ENCODE measurements around the gene MTUS2.

MTUS2 gene

DNA sequence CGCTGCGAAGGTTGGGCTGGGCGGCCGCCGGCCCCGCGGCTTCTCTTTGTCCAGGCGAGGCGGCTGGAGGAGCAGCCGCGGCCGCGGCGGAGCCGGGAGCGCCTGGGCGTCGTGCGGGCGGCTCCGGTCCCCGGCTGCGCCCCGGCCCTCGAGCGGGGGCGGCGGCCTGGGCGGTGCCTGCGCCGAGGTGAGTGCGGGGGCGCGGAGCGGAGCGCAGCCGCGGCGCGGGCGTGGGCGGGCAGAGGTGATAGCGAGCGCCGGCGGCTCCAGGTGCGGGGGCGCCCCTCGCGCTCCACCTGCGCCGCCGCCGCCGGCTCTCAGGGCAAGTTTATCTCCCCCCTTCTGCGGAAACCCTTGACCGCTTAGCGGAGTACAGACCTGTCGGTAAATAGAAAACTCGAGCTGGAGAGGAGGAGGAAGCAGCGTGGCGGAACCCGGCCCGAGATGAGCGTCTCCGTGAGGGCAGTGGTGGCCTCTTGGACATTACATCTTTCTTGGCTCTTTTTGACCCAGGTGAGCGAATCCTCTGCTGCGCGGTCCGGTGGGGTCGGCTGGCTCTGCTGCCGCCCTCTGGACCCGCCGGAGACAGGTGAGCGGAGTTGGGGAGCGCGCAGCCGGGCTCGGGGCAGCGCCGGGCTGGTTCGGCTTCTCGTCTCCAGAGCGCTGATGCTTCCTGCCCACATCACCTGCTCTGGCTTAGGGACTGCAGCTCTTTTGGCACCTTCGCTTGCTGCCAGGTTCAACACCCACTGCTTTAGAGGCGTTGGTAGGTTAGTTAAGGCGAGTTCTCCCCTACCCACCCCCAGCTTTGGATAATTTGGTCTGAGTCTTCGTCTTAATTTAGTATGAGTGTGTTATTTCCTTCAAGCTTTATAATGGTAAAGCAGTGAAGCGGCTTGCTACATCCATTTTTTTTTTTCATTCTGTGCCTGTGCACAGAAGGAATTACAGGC lies at the start of gene MTUS2:
TSS of gene MTUS2 (plus strand) at position 241 of the 953 bp plus-strand sequence.
- DNase-seq: no peak

DNA sequence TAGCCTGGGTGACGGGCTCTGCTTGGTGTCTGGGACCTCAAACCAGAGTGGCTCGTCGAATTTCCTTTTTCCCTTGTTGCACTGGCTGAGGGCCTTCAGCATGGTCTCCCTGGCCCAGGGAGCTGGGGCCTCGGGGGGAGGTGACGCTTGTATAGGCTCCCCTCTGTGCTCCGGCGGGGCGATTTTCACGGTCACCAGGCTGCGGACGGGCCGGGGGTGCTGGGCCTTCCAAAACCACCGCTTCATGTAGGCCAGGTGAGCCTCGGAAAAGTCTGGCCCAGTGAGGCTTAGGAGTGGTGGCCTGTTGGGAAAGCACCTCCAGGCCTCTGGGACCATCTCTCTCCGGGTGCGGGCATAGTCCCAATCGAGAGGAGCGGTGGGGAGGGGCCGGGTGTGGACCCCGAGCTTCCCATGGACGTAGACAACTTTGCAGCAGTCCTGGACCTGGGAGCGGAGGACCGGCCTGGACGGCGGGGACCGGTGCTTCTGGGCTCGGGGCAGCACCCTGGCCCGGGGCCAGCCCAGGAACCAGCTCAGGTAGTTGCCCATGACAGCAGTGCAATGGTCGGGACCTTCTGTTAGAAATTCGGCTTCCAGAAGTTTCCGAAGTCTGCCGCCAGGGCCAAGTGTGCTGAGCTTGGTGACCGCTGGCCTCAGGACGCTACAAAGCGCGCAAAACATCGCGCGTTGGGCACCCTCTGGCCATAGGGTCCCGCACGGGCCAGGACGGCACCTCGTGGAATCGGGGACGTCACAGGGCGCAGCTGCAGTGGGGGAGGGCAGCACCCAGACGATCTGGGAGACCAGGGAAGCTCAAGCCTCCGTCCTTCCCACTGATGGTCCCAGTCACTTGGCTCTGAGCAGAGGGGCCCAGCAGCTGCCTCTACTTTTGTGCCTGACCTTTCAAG lies 41.6 kb upstream of the MTUS2 start:
- no peak for DNase-seq

DNA sequence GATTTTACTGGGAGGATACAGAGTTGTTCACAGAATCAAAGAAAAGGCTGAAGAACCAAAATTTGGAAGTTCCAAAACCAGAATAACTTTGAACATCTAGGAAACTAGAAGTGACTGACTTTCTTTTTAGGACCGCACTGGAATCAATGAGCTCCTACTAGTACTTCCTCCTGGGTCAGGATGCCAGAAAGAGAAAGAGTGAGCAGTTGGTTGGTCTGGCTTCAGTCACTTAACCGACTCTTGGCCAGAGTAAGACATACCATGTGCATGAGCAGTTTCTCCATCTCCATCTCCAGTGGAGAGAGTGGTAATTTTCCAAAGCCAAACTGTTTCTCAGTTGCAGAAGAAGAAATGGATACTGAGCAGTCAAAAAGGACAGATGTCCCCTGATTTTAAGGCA lies 27.1 kb upstream of the MTUS2 start:
- DNase-seq: no peak

DNA sequence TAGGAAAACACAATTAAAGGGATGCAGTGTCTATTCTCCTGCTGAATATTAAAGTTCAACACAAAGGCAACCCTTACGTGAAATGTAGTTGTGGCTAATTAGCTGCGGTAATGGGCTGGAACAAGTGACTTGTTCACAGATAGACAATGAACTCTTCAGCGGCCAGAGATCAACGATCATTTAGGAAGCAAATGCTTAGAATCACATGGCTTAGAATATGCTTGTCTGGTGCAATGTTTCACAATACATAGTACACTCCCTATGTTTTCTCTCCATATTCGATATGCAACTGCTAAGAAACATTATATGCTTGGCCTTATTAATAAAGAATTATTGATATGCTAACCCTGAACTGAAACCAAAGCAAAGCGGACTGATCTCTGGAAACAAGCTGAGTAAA lies 25.7 kb upstream of the MTUS2 start:
- DNase-seq: no peak

DNA sequence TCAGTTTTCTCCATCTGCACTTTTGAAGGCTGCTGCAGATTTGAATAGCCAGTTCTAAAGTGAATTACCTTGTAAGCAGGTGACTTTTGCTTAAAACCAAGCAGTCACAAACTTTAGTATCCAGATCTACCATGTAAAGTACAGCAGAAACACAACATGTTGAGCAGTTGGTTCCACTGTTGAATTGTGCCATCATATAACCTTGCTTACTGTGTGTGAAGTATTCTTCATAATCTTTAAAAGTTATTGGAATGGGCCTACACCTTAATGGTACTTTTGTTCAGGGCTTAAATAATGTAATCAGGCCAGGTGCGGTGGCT lies 23.2 kb upstream of the MTUS2 start:
- no peak for DNase-seq

DNA sequence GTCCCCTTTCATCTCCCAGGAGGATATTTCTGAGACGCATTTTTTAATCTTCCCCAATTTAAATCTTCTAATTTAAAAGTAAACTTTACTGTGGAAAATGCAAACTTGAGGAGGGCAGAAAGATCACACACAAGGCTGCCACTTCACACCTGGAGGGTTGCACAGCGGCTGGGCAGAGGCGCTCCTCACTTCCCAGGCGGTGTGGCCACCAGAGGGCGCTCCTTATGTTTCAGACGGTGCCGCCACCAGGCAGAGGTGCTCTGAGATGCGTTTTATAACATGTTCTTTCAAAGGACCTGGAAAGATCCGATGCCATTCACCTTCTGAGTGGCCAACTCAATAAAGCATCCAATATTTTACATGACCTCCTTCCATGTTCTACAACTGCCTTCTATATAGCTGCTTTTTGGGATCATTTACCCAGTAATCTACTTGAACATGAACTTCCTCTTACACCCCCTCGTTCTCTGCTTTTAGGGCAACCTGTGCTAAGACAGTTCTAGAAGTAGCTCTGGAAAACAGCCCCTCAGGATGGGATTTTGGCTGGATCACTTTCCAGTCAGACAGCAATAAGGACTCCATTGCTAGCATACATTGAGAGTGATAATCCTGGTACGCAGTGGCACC lies 14.8 kb upstream of the MTUS2 start:
- no peak for DNase-seq

DNA sequence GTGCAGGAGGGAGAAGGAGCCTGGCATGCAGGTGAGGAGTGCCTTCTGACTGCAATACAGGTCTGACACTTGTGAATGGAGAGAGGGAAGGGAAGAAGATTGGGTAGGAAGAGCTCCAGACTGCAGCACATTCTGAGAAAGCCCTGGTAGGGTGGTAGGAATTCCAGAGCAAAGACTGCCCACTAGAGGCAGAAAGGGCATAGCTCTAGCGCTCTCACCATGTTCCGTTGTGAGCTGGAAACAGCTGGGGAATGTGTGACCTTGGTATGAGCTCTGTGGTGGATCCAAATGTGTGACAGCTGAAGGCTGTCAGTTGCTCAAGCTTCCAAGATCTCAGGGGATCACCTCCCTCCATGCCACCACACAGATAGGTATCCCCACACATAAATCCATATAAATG lies 2.9 kb upstream of the MTUS2 start:
- DNase-seq: no peak

DNA sequence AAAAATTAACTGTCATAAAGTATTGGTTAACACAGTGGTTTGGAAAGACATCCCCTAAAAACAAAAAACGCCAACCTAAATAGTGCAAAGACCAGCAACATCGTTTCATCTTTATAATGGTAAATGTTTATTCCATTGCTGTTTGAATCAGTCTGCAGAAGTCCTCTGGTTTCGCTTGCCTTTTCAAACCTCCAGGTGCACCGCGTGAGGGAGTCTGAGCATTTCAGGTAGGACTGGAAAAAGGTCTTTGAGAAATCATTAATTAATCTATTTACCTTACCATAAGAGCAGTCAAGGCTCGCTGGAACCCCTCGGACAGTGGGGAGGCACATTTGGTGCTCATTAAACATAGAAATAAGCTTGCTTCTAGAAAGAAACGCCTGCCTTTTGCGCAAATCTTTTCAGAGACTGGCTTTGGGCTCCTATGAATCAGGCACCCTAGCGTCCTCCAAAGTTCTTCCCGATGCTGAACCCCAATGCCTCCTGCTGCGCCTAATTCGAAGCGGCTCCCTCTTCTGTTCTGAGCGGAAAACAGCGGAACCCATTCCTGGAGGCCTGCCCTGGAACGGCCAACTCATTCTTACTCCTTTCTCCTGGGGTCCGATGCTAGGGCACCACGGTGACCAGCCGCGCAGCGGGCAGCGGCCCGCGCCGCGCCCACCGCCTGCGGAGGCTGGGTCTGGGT lies 951 bp upstream of the MTUS2 start:
- no peak for DNase-seq

DNA sequence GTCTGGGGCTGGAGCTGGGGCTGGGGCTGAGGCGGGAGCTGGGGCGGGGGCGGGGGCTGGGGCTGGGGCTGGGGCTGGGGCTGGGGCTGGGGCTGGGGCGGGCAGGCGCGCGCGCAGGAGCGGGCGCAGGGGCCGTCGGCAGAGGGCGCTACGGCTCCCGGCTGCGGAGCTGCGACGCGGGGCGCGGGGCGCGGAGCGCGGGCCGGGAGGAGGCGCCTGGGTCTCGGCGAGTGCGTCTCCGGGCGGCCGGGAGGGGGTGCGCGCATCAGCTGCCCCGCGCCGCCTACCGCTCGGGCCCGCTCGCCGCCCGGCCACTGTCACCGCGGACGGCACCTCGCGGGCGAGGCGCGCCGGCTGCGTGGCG lies 422 bp upstream of the MTUS2 start:
- no peak for DNase-seq

DNA sequence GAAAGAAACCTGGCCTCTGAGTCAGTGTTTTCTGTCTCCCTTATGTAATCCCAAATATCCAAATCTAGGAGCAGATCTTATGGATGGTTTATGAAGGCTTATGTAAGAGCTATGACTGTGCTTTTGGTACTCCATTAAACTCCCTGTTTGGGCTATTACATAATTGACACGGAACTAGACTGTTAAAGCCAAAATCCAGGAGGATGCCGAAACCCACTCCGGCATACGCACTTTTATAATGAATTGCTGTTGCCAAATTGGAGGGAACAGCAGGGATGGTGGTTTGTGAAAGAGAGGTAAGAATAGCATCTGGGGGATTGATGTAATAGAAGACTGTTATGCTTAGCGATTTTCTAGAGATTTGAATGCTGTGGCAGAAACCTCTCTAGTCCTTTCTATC lies 2.0 kb downstream of the MTUS2 start:
- DNase-seq: no peak

DNA sequence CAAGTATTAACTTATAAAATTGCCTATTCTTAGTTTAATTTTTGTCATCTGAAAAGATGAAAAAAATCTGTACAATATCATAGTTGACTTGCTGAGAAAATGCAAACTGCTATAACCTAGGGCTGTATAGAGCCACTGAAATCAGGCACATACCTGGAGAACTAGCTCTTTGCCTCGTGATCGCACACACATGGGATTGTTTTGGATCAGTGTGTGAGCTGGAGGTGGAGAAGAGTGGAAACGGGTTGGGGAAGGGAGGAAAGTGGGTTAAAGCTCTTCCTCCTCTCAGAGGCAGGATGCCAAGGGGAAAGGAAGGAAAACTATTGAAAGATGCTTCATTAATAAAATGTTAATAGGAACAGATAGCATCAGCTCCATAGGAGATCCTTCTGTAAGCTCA lies 2.7 kb downstream of the MTUS2 start:
- no peak for DNase-seq

DNA sequence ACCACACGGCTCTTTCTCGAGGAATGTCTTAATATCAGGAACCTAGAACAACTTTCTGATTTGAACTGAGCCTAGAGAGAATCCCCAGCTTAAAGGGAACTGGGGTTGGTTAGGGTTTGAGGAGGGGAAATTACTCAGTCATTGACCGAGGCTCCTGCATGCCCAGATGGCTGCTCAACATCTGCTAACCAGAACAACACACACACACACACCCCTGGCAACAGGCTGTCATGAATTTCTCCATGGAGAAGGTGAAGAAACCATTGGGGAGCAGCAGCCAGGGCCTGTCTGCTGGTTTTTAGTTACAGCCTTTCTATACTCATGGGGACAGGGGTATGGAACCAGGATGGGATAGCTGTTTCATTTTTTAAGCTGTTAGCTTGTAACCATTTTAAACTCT lies 5.2 kb downstream of the MTUS2 start:
- DNase-seq: no peak

DNA sequence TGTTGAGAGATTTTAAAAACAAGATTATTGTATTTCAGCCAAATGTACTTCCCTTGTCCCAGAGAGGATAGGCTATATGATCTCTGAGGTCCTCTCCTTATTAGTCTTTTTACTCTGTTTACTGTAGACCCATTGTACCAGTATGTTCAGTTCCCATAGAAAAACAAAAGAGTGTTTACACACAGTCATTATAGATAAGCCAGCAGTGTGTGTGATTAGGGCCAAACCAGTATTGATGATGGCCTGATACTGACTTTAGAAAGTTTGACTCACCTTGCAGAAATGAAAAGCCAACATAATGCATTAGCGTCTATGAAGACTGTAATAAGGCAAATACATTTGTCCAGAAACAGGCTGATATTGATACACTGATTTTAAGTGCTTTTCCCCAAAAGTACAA lies 6.2 kb downstream of the MTUS2 start:
- no peak for DNase-seq

DNA sequence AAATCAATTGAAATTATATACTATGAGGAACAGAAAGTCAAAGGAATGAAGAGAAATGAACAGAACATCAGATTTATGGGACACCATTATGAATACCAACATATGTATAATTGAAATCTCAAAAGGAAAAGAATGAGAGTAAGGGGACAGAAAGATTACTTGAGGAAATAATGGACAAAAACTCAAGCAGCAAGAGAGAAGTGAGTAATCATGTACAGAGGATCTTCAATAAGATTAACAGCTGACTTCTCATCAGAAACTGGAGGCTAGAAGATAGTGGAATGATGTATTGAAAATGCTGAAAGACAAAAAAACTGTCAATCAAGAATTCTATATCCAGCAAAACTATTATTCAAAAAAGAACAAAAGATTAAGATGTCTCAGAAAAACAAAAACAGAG lies 10.4 kb downstream of the MTUS2 start:
- DNase-seq: no peak

DNA sequence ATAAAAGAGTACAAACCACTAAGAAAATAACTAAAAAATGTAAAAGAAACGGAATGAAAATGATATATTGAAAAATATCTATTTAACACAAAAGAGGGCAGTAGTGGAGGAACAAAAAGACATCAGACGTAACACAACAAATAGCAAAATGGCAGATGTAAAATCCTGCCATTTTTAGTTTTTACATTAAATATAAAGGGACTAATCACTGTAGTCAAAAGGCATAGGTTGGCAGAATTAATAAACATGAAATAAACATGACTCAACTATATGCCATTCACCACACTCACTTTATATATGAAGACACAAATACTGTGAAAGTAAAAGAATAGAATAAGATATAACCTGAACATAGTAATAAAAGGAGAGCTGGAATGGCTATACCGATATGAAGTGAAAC lies 11.0 kb downstream of the MTUS2 start:
- DNase-seq: no peak

DNA sequence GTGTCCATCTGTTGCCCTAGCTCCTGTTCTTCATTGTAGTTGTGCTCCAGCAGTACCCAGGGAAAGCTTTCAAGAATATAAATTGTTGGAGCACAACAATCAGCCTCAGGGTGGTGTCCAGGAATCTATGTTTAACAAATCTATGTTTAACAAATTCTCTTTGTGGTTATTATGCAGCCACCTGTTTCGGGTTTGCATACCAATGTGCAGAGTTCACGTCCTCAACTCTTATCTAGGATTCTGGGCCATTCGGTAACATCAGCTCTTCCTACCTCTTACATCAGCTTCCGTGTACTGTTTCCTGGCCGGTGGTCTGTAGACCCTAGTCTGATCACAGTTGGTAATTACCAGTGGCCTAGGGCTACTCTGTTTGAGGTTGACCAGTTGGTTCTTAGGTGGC lies 17.0 kb downstream of the MTUS2 start:
- no peak for DNase-seq

DNA sequence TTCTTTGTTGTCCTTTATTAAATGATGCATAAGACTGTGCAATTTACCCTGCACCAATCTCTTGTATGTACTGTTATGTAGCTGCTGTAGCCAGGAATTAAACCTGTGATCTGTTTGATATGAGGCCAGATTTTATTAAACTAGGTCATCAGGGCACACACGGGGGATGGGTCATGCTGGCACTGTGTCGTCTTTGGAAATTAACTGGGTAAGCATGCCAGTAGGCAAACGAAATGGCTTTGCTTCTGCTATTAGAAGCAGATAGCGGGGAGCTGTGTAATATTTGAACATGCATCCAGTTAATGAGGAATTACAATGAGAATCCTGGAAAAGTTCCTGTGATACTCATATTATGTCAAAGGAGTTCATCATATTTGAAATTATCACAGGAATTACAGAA lies 23.5 kb downstream of the MTUS2 start:
- DNase-seq: no peak

DNA sequence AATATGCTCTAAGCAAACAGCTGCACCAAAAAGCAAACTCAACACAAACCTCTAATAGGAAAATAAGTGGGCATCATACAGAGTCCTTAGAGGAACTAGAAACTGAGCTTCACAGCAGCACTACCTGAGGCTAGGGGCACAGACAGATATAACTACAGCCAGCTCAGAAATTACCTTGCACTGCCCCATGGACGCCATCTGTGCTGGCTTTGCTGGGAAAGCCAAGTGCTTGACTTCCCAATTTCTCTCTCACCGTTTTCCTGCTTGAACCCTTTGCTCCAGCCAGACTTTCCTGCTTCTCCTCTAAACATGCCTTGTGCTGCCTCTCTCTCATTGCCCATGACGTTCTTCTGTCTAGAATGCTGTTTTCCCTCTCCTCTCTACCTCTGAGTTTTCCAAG lies 29.3 kb downstream of the MTUS2 start:
- no peak for DNase-seq

DNA sequence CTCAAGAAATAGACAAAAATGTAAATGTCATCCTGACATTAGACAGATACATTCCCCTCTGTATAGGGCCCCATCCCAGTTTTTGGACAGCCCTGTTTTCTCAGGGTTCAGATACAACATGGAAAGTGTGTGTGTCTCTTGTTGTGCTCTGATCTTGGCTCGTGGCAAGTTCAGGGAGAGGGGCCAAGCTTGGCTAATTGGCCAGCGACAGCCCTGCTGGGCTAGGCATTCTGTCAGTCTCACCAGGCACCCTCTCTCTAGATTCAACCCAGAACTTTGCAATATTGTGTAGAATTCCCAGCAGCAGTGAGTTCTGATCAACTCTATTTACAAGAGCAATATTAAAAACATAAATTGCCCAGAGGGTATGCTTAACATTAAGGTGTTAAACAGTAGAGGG lies 30.1 kb downstream of the MTUS2 start:
- DNase-seq: no peak

DNA sequence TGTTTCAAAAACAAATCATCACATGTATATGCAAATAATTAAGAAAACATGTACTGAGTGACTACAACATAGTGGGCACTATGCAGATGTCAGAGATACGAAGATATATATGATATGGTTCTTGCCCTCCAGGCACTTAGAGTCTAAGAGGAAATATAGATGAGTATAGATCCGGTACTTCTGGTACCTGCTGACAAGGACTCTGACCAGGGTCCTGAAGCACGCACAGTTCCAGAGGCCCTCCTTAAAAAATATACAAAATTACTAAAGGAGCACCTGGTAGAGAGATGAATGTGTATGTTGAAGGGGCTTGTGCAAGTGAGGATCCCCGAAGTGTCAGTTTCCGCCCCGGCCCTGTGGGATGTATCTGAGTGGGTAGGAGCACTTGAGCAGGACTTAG lies 31.3 kb downstream of the MTUS2 start:
- DNase-seq: no peak

DNA sequence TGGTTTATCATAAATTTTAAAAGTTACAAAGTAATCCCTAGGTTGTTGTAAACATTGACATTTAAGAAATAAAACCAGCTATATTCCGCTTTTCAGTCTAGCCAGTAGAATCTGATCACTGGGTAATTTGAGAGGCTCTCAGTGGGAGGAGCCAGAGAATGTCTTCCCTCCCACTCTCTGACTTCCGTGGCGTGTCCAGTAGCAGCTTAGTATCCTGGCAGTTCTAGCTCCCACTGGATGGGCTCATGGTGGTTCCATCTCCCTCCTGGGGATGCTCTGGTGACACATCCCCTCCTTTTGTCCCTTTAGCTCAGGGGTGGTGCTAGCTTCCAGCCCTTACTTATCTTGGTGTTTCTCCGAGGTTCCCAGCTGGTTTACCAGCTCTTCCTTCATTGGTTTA lies 34.5 kb downstream of the MTUS2 start:
- no peak for DNase-seq

DNA sequence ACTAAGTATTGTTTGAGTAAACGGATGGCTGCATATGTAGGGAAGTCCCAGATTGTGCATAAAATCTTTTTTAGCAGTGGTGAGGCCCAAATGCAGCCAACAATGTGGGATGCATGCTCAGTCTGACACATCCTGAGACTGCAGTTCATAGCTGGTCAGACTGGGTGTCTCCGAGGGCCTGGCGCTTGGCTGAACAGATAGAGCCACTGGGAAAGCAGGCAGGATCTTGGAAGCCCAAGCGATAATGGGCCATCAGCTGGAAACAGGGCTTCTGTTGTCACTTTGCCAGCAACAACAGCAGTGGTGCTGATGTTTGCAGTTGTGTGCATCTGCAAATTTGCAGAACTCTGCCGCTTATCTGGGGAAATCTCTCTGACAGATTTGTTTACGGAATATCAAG lies 36.1 kb downstream of the MTUS2 start:
- DNase-seq: no peak

DNA sequence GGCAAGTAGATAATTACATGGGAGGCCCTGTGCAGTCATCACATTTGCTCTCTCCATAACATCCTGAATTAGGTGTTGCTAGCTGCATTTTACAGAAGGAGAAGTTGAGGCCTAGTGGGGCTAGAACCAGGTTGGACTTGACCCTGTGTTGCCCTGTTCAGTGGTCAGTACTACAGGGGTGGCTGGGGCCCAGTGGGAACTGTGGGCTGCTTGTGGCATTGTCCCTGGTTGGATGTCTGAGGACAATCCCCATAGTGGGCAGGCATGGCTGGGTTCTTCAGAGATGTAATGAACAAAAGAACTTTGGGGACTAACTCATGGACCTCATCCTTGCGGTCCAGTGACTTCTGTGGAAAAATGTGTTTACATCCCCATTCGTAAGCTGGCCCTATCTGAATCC lies 38.9 kb downstream of the MTUS2 start:
- no peak for DNase-seq

All from DMS79 (cell line).